NOMO-1 (cell line): ENCODE results near the gene HPCAL1.

Experiments
- DNase-seq, 2 experiments: peaks; one replicate each; lab custom pipeline; 2025; ENCODE audit not compliant: unreplicated experiment in 2 of 2; lab: John Stamatoyannopoulos, UW

The HPCAL1 gene

DNA sequence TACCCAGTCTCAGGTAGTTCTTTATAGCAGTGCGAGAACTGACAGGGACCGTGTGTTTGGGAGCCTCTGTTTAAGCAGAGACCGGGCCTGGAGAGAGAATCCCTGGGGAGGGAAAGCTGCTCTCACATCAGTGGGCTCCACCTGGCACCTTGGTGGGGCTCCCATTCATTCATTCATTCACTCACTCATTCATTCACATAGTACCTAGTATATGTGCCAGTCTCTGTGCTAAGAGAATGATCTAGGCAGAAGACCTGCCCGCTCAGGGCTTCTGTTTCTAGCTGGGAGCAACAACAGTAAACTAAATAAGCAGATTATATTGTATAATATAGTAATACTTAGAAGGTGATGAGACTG is 17.8 kb downstream of the HPCAL1 start:
- DNase-seq, result no peak

DNA sequence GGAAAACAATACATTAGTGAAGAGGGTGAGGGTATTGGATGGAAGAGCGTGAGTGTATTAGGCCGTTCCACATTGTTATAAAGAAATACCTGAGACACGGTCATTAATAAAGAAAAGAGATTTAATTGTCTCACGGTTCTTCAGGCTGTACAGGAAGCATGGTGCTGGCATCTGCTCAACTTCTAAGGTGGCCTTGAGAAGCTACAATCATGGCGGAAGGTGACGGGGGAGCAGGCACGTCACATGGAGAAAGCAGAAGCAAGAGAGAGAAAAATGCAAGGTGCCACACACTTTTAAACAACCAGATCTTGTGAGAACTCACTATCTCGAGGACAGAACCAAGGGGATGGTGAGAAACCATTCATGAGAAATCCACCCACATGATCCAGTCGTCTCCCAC is 18.2 kb downstream of the HPCAL1 start:
- DNase-seq, result no peak

DNA sequence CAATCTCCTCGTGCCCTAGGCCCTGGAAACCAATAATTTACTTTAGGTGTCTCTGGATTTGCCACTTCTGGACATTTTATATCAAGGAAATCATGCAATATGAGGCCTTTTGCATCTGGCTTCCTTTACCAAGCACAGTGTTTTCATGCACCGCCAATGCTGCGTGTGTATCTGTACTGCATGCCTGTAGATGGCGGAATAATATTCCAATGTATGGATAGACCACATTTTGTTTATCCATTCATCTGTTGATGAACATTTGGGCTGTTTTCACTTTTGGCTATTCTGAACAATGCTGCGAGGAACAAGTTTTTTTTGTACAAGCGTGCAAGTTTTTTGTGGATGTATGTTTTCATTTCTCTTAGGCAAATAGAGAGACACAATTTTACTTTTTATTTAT is 18.9 kb downstream of the HPCAL1 start:
- DNase-seq, result no peak

DNA sequence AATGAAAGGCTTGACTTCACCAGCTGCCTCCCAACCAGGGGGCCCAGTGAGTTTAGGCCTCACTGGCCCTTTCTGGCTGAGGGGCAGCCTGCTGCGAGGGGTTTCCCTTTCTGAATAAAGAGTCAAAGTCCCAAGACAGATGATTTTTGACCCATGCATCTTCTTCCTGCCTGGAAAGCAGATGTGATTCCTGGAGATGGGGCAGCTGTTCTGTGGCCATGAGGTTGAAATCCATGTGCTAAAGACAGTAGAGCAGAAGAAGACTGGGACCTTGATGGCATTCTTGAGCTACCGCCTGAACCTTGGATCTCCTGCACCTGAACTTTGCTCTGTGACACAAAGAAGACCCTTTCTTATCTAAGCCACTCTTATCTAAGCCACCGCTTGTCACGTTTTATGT is 19.8 kb downstream of the HPCAL1 start:
- no peak for DNase-seq

DNA sequence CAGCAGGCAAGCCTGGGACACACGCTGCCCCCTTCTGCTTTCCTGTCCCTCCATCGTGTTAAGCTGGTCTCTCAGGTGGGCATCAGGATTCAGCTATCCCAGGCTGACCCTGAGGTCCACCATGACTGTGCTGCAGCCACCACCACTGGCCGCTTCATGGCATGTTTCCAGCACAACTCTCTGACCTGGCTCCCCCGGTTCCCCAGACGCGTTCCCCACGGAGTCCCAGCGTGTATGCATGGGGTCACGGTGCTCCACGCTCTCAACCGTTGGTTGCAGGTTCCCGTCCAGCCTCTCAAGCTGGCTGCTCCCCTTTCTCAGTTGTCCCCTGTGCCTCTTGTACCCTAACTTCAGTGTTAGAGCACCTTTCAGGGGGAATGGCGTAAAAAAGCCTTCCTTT is 20.3 kb downstream of the HPCAL1 start:
- DNase-seq, result no peak

DNA sequence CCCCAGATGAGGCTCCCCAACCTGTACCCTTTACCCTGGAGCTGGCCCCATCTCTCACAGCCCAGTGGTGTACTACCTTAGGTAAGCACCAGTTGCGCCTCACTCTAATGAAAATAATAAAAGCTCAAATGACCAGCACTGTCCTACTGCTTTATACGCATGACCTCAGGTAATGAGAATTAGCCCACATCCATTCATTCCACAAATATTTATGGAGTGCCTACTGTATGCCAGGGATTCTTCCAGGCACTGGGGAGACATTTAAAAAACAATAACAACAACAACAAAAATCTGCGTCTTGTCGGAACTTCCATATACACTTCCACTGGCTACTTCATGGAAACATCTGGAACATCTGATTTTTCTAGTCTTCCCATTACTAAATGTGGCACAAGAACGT is 20.8 kb downstream of the HPCAL1 start:
- DNase-seq, result no peak

DNA sequence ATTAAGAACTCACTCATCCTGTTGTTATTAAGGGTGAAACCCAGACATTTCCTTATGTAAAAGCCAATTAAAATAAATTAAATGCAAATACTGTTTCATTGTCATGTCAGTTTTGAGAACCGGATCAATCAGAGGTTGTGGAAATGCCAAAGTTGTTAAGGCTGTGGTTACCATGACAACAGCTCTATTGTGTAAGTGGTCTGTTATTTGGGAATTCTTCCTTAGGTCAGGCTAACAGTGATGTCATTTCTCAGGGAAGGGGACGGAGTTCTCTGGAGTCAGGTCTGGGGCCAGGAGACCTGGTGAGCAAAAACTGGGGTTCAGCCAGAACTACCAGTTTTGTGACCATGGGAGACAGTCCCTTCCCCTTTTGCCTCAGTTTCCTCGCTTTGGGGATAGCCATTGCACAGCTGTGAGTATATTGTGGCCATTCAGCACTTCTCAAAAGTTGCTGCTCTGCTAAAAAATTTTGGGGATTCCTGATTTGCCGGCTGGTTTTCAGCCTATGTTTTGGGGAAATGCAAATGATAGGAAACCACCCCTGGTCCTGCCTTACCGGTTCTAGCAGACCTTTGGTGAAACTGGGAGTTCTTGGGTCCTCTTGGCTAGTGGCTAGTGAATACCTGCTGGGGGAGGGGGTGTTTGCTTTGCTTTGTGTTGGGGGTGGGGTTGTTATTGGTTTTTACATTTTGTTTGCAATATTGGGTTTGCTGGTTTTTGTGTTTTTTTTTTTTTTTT is 21.6 kb downstream of the HPCAL1 start:
- DNase-seq, result no peak

DNA sequence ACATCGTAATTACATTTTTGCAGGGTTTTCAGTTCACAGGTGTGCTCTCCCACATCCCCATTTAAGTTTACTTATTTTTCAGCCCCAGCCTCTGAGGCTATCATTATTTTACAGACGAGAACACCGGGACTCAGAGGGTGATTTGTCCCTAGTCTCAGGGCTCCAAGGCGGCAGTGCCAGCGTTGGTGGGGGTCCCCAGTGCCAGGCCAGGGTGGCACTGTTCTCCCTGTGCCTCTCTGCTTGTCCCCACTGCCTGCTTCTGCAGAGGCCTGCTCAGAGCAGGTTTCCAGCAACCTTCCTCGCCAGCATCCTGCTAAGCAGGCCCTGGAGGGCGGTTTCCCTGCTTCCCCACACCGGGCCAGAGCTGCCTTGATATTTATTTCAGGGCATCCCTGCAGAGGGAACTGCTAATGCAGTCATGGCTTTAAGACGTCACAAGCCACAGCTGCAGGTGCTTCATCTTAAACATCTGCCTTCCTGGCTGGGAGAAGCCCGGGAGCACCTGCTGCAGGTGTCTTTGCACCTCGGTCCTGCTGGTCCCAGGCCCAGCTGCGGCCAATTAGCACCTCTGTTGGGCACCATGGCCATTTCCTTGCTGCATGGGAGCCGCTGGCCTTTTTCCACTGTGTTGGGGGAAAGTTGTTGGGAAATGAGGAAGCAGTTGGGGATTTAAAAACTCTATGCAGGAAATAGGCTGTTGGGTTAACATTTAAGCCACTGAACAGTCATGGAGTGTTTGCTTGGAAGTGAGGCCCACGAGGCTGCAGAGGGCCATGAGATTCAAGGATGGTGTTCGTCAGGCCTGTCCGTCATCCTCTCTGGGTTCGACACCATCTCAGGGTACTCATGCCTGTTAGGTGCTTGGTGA is 22.8 kb downstream of the HPCAL1 start:
- no peak for DNase-seq

DNA sequence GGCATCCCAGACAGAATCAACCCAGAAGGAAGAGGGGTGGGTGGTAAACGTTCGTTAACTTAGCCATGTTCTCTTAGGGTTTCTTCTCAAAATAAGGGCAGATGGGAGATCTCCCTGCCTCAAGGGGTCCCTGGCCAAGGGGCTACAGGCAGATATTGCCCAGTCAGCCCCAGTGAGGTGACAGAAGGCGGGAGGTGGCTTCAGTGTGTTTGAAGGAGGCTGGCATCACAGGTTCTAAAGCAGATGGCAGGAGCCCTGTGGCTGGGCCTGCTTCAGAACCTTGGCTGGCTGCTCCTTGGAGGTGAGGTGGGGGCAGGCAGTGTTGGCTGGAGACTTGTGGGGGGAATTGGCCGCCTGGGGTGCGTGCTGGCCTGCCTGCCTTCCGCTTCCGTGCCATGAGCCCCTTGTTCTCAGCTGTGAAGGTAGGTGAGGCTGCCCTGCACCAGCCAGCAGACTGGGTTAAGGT is 23.5 kb downstream of the HPCAL1 start:
- DNase-seq, result no peak

DNA sequence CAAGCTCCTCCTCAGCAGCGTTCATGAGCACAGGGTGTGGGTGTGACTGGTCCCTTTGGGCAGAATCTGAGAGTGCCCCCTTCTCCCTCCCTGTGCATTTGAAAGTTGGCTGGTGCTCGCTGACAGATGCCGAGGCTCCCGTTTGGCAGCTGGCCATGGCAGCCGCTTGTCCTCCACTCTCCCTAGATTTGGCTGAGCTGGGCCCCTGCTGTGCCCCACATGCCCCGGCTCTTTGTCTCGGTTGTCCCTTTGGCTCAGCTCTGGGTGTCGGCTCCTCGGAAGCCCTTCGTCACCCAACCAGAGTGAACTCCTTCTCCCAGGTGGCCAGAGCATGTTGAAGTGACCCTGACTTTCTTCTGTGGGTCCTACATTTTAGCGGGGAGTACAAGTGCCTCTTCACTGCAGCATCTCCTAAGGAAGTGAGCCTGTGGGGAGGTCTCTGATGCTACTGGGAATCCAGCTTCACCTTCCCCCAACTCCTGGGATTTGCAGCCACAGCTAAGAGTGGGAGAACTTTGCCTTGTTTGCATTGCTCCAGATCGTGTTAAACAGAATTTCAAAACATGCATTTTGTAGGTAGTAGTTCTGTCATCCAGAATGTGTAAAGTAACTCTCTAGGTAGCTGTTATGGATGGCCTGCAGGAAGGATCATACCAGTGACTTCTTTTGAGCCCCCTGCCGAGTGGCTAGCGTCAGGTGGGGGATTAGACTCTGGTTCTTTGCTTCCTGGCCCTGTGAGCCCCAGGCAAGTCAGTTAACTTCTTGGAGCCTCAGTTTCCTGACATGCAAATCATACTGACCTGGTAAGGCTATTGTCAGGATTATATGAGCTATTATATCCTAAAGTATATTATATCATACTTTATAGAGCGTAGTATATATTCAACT is 24.2 kb downstream of the HPCAL1 start:
- DNase-seq, result no peak

DNA sequence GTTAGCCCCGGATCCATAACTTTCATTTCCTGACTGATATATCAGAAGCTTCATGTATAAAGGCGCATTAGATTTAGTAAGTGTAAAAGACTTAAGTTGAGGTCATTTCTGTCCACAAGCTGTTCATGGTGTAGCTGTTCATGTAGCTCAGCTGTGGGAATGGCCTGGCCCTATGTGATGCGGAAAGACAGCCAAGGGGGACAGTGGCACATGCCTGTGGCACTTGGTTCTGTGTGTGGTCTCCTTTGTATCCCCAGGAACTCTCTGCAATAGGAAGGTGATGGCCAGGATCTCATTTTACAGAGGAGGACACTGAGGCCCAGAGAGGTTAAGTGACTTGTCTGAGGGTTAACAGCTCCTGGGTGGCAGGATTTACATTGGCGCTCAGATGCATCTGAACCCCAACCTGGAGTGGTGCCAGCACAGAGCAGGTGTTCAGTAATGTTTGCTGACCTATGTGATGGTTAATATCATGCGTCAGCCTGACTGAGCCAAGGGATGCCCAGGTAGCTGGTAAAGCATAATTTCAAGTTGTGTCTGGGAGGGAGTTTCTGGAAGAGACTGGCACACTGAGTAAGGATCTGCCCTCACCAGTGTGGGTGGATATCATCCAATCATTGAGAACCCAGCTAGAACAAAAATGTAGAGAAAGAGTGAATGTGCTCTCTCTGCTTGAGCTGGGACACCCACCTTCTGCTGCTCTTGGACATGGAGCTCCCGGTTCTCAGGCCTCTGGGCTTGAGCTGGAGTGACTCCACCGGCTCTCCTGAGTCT is 25.4 kb downstream of the HPCAL1 start:
- DNase-seq, result no peak

DNA sequence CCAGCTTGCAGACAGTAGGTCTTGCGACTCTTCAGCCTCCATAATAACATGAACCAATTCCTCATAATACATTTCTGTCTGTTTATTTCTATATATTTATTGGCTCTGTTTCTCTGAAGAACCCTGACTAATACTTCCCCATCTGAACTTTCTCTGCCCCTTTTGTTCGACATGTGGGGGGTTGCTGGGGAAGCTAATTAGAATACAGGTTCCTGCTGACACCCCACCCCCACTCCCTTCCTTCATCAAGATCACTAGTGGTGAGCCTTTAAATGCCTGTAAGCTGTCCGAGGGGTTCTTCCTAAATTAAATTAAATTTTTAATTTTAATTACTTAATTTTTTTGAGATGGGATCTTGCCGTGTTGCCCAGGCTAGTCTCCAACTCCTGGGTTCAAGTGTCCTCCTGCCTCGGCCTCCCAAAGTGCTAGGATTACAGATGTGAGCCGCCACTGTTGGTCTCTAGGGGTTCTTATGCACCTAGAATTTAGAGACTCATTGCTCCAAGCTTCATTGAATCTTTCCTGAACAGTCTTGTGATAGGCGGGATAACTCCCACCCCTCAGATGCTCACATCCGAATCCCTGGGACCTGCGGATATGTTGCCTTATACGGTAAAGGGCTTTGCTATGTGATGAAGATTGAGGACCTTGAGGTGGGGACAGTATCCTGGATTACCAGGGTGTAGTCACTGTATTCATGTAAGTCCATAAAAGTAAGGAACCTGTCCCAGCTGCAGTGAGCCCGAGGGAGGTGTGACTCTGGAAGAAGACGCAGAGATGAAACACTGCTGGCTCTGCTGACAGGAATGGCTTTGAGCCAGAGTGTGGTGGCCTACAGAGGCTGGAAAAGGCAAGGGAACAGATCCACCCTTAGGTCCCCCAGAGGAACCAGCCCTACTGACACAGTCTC is 26.2 kb downstream of the HPCAL1 start:
- DNase-seq, result no peak

DNA sequence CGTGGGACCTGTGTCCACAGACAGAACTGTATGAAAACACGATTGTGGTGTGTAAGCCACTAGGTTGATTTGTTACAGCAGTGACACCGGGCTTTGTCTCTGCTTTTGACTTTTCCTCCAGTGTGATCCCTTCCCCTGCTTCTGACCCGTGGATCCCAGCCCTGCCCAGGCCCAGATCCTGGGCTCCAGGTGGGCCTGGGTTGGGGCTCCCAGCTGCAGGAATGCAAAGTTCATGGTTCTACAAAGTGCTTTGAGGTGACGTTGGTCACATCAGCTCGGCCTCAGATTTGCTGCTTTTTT is 26.8 kb downstream of the HPCAL1 start:
- DNase-seq, result no peak

DNA sequence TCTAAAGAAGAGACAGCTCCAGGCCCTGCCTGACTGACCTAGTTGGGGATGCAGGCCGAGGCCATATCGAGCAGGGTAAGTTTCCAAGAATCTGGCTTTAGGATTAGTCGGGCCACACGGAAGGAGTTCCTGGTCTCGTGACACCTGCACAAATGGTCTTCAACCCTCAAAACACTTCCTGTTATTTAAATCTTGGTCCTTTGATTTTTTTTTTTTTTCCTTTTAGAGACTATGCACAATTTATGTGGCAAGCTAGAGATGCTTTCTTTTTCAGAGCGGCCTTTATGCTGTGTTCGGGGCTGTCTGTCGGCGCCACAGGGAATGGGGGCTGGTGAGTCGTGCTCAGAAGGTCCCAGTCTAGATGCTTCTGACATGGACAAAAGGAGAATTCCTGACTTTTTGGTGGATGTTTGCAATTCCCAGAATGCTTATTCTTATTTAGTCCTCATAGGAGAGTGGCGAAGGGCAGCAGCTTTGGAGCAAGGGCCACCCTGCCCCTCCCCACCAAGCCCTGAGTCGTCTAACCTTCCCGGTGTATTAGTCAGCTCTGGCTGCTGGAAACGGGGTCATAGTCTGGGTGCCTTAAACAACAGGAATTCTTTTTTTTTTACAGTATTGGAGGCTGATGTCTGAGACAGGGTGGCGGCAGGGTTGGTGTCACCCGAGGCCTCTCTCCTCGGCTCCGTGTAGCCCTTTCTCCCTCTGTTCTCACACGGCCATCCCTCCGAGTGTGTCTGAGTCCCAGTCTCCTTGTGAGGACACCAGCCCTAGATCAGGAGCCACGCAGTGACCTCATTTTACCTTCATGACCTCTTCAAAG is 27.4 kb downstream of the HPCAL1 start:
- DNase-seq, result peak in 1 of 2 experiments; percentile 20

DNA sequence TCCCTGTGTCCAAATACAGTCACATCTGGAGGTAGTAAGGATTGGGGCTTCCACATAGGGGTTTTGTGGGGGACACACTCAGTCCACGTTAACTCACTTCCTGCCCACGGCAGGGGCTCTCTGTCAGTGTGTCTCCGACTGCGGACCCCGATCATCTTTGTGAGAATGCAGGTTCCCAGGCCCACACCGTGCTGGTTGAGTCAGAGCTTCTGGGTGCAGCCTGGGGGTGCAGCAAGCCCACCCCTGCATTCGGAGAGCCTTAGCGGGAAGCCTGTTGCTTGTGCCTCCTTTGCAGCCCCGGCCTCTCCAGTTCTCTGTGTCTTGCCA is 28.0 kb downstream of the HPCAL1 start:
- no peak for DNase-seq

DNA sequence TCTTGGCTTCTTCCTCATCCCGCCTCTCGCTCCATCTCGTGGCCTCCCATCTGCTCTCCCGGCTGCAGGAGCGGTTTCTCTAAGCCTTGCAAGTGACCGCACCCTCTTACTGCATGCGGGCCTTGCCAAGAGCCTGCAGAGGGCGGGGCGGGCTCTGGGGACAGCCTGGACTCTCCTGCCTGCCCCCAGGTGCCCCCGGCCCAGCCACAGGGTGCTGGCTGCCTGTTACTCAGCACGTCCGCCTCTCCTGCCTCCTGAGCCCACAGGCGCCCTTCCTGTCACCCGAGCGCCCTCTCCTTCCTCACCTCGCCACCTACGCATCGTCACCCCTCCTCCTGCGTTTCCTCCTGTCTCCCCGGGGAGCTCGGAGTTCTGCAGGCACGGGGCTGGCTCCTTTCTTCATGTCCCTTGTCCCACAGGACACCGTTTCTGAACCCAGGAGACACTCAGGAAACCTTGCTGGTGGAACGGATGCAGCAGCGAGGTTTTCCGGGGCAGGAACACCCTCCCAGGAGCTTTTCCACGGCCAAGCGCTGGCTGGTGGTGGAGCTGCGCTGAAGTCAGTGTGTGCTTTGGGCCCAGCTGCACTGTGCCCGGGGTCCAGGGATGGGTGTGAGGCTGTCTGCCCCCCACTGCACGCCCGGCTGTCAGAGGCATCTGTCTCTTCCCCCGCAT is 28.5 kb downstream of the HPCAL1 start:
- peak; percentile 23 to 46 for DNase-seq

DNA sequence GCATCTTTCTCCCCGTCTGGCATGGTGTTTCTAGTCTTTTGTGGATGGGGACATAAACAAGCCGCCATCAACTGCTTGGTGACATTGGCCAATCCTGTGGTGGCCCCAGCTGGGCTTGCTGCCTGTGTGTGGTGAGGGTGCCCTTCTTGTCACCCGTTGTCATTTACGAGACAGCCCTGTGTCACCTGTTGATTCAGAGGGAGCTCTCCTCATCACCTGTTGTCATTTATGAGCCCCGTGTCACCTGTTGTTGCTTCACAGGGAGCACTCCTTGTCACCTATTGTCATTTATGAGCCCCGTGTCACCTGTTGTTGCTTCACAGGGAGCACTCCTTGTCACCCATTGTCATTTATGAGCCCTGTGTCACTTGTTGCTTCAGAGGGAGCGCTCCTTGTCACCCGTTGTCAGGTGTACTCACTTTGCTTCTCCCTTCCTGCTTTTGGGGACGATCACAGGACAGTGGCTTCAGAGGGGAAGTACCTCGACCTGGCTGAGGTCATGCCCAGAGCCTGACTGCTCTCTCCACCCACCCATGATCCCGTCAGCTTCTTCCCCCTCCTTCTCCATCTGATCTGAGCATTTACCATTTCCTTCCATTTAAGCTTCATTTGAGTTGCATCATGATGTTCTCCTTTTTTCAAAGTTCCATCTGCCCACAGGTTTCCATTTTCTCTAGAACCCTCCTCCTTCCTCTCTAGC is 29.1 kb downstream of the HPCAL1 start:
- peak; percentile 91 to 96 for DNase-seq
